OCI-LY3 (cell line): ENCODE measurements around the gene EPC1.

ENCODE experiments used
- H2AFZ ChIP-seq: fragments of 200-600, 300-600 bp; shearing (Covaris generic); 2 replicates; pipeline ENCODE4 v1.6.0; 2014; ENCODE audit warnings: antibody characterized with exemption, low read depth, low read length
- H3K27ac ChIP-seq: fragments of 200-600, 300-600 bp; sonication (generic); 2 replicates; pipeline ENCODE4 v1.5.1; 2014; ENCODE audit warnings: mild to moderate bottlenecking, low read length, moderate library complexity, mixed read lengths
- H3K27me3 ChIP-seq: fragments of 200-600, 300-600 bp; sonication (generic); 2 replicates; pipeline ENCODE4 v1.6.1; 2014; ENCODE audit warnings: low read depth, low read length, mixed read lengths
- H3K36me3 ChIP-seq: fragments of 200-600, 300-600 bp; sonication (generic); replicated peaks from 2 replicates; pipeline ENCODE3; 2014; ENCODE audit warnings: low read depth, low read length, mixed read lengths
- H3K4me1 ChIP-seq: fragments of 300-600, 200-600 bp; sonication (generic); 2 replicates; pipeline ENCODE4 v1.6.1; 2014; ENCODE audit warnings: low read length, mixed read lengths
- H3K4me2 ChIP-seq: fragments of 200-600, 300-600 bp; sonication (generic); 2 replicates; pipeline ENCODE4 v1.6.1; 2014; ENCODE audit warnings: low read length, mixed read lengths
- H3K4me3 ChIP-seq: fragments of 300-600, 200-600 bp; sonication (generic); 2 replicates; pipeline ENCODE4 v1.5.1; 2014; ENCODE audit warnings: antibody characterized with exemption, mild to moderate bottlenecking, low read length, moderate library complexity
- H3K79me2 ChIP-seq: fragments of 300-600, 200-600 bp; shearing (Covaris generic); 2 replicates; pipeline ENCODE4 v1.6.1; 2014; ENCODE audit warnings: mild to moderate bottlenecking, low read length, mixed read lengths
- H3K9ac ChIP-seq: fragments of 300-600, 200-600 bp; shearing (Covaris generic); 2 replicates; pipeline ENCODE4 v1.6.0; 2014; ENCODE audit warnings: mild to moderate bottlenecking, low read length, moderate library complexity
- H3K9me3 ChIP-seq: fragments of 200-600, 300-600 bp; shearing (Covaris generic); 2 replicates; pipeline ENCODE4 v1.6.1; 2014; ENCODE audit warnings: low read length, mixed read lengths; ENCODE audit not compliant: insufficient read depth
- H4K20me1 ChIP-seq: fragments of 200-600, 300-600 bp; sonication (generic); 2 replicates; pipeline ENCODE4 v1.6.1; 2016; ENCODE audit warnings: low read length, mixed read lengths; ENCODE audit not compliant: insufficient read depth
- CTCF ChIP-seq: fragments of 200-600, 300-600 bp; sonication (generic); IDR thresholded peaks from 2 replicates; pipeline ENCODE4 v1.5.1; 2014; ENCODE audit warnings: antibody characterized with exemption, low read length, low read depth
- EZH2phosphoT487 ChIP-seq: fragments of 200-600 bp; shearing (Covaris generic); IDR thresholded peaks from 2 replicates; pipeline ENCODE4 v1.6.1; 2018; ENCODE audit warnings: antibody characterized with exemption, mixed run types, low read depth

Gene EPC1

GRCh38 chr10:32266979-32267378, 80.0 kb downstream of the EPC1 start:
- no peak overlapping the region for H2AFZ ChIP-seq
- H3K27ac ChIP-seq = no peak overlapping the region
- no peaks in the 10 kb centered on the region for H4K20me1 ChIP-seq
- H3K9me3 ChIP-seq = no peaks in the 10 kb centered on the region
- no peak overlapping the region for H3K4me3 ChIP-seq
- TF ChIP-seq EZH2phosphoT487 = no peak
- TF ChIP-seq CTCF = no peak
- H3K9ac ChIP-seq = no peak overlapping the region
- peaks cover 31% of the 10 kb centered on the region for H3K36me3 ChIP-seq
- no peaks in the 10 kb centered on the region for H3K79me2 ChIP-seq
- H3K4me2 ChIP-seq = no peak overlapping the region
- H3K4me1 ChIP-seq = no peaks in the 10 kb centered on the region
- no peaks in the 10 kb centered on the region for H3K27me3 ChIP-seq

- TF ChIP-seq EZH2phosphoT487 = no peak
- TF ChIP-seq CTCF = no peak
- Histone ChIP-seq H3K36me3 (peaks cover 29% of the 10 kb centered on the region), H3K27me3 (no peaks in the 10 kb centered on the region), H4K20me1 (no peaks in the 10 kb centered on the region), H3K4me2 (no peak overlapping the region), H2AFZ (no peak overlapping the region), H3K4me1 (no peaks in the 10 kb centered on the region), H3K79me2 (no peaks in the 10 kb centered on the region), H3K27ac (no peak overlapping the region), H3K9me3 (no peaks in the 10 kb centered on the region), H3K9ac (no peak overlapping the region), H3K4me3 (no peak overlapping the region)
These were observed 80.4 kb downstream of the EPC1 start for GRCh38 chr10:32266566-32266965.

- H2AFZ ChIP-seq = no peak overlapping the region
- no peak for TF ChIP-seq EZH2phosphoT487
- TF ChIP-seq CTCF = no peak
- no peak overlapping the region for H3K4me3 ChIP-seq
- H3K9ac ChIP-seq = no peak overlapping the region
- H3K4me2 ChIP-seq = no peak overlapping the region
- H4K20me1 ChIP-seq = no peaks in the 10 kb centered on the region
- peaks cover 23% of the 10 kb centered on the region for H3K36me3 ChIP-seq
- no peaks in the 10 kb centered on the region for H3K27me3 ChIP-seq
- H3K9me3 ChIP-seq = no peaks in the 10 kb centered on the region
- no peaks in the 10 kb centered on the region for H3K4me1 ChIP-seq
- H3K27ac ChIP-seq = no peak overlapping the region
- H3K79me2 ChIP-seq = no peaks in the 10 kb centered on the region
These were observed 81.2 kb downstream of the EPC1 start for GRCh38 chr10:32265756-32266155.

GRCh38 chr10:32263300-32263699, 83.7 kb downstream of the EPC1 start:
- Histone ChIP-seq H3K9ac (no peak overlapping the region), H4K20me1 (no peaks in the 10 kb centered on the region), H3K27ac (no peak overlapping the region), H3K4me3 (no peak overlapping the region), H3K36me3 (peaks cover 8% of the 10 kb centered on the region), H3K4me2 (no peak overlapping the region), H3K27me3 (no peaks in the 10 kb centered on the region), H3K79me2 (no peaks in the 10 kb centered on the region), H3K9me3 (no peaks in the 10 kb centered on the region), H3K4me1 (no peaks in the 10 kb centered on the region), H2AFZ (no peak overlapping the region)
- TF ChIP-seq EZH2phosphoT487 (no peak), CTCF (no peak)
